GM18907 (cell line): ENCODE measurements around the gene GRB10.

Experiments
- ATAC-seq: cut with Tn5 transposase; IDR thresholded peaks from one replicate; pipeline ENCODE4 v1.9.1; 2021; ENCODE audit warnings: mild to moderate bottlenecking, moderate library complexity; ENCODE audit not compliant: unreplicated experiment

GRB10 gene

GRCh38 chr7:50658696-50659095 lies 124.0 kb downstream of the GRB10 start:
- no peak for ATAC-seq

DNA sequence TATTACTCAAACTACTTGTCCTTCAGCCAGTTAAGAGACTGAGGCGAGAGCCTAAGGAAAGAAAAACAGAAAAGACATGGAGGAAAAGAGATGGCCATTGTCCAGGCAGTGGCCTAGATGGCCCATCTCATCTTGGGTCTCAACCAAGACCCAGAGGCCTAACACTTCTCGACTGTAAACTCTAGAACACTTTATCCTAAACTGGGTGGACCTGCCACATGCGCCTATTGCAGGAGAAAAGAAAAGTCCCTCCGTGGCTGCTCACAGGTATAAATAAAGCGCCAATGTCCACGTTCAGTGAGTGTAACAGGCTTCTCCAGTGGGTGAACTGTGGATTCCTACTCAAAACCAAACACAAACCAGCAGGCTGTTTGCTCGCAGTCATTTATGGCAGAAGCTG lies 124.8 kb downstream of the GRB10 start:
- no peak for ATAC-seq

DNA sequence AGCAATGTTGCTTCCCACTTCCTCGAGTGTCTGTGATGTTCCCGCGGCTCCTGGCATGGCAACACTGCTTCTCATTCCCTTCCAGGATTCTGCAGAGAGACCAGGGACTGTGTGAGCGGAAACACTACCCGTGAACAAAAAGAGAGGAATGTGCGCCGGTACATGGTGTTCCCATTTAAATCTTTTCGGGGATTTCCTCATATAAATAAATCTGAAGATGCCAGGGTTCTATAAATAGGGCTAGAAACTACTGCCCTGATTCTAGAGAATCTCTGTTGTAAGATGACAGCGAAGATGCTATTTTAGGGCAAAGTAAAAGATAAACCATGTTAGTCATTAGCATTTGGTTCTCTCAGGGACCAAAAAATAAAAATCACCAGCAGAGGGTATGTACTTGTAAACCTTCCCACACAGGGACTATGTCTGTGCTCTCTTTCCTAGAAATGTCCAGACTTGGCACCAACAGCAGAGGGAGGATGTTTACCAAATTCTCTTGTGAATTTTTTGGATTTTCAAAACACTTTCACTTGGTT lies 125.3 kb downstream of the GRB10 start:
- no peak for ATAC-seq

DNA sequence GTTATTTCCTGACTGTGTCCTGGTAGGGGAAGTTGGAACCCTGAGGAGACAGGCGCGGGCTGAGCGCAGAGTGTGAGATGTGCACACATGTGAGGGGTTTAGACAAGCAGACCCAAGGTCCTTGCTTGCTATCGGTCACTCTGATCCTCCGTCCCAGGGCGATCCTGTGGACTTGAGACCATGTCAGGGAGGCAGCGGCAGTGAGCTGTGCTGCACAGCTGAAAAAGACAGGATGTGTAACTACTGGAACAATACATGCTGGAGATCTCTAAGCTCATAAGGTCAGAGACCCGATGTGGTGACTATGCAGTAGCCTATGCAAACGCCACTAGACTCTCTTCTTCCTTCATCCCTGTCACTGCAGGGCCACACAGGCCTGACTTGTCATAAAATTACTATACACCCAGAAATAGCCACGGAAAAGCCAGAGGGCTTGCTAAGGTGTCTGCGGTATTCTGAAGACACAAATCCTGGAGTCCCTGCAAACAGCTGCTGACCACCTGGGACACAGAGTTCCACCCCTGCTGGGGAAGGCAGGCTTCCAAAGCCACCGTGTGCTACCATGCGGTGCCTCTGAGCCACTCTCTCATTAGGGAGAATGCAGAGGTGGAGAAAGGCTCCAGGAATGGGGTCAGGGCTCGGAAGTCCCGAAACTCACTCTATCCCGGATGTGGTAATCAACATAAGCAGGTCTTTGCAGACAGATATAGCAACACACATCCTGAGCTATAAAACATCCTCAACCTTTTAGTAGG lies 126.4 kb downstream of the GRB10 start:
- ATAC-seq: no peak

GRCh38 chr7:50655490-50655889 lies 127.2 kb downstream of the GRB10 start:
- ATAC-seq: no peak

DNA sequence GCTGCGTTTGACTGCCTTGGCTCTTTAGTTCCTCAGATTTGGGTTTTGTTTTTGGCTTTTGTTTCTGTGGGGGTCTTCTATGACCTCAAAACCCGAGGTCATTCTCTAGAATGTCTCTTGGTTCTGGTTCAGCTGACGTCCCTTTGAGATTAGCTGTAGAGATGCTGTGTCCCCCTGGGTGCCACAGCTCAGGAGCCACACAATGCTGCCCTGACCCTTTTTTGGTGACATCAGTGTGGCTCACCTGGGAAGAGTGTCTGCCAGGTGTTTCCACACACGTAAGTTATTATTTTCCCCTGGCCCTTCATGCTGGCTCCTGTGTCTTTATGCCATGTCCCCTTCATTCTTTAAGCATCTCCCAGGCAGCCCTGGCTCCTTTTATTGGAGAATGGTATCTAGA lies 127.7 kb downstream of the GRB10 start:
- no peak for ATAC-seq

DNA sequence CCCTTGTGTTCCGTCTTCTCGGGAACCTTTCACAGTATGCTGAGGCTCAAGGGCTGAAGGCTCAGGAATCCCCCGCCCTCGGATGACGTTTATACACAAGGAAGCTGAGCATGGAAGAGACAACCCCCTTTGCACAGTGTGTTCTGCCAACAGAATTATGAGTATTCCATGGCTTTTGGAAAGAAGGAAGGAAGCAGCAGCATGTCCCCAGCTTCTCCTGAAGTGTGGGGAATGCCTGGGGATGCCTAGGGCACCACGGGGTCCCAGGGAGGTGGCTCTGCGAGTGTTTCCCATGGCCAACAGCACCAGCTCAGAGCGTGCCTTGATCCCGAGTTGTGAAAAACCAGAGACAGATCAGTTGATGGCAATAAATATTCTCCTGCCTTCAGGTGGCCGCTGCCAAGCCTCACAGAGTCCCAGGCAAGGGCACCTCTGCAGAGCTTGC lies 128.7 kb downstream of the GRB10 start:
- ATAC-seq: no peak

- no peak for ATAC-seq
These were observed 129.4 kb downstream of the GRB10 start for GRCh38 chr7:50653126-50653864.

DNA sequence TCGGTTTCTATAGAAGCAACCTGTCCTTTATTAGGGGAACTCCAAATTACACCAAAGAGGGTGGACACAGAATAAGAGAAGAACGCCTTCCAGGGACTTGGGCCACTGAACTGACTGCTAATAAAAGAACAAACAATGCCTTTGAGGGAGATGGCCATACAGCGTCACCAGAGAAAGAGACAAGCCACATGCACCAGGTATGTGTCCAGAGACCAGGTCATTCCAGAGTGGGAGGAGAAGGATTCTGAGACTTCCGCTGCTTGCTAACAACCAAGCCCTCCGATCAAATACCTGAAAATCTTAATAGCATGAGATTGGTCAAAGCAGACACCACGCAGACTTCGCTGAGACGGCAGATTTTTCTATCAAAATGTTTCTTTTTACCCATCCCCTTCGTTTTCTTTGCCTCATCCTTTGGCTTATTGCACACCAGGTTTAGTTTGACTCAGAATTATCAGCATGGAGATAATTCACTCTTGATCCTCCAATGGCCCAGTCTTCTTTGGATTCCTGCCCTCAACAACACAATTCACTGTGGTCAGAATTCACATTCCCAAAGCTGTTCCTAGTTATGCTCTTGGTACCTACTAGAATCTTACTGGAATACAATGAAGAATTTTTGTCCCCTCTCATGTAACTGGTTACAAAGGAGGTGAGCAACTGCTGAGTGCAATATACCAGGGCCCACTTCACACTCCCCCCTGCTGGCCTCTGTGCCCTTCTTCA lies 130.1 kb downstream of the GRB10 start:
- no peak for ATAC-seq

GRCh38 chr7:50651271-50651989 lies 131.3 kb downstream of the GRB10 start:
- no peak for ATAC-seq

DNA sequence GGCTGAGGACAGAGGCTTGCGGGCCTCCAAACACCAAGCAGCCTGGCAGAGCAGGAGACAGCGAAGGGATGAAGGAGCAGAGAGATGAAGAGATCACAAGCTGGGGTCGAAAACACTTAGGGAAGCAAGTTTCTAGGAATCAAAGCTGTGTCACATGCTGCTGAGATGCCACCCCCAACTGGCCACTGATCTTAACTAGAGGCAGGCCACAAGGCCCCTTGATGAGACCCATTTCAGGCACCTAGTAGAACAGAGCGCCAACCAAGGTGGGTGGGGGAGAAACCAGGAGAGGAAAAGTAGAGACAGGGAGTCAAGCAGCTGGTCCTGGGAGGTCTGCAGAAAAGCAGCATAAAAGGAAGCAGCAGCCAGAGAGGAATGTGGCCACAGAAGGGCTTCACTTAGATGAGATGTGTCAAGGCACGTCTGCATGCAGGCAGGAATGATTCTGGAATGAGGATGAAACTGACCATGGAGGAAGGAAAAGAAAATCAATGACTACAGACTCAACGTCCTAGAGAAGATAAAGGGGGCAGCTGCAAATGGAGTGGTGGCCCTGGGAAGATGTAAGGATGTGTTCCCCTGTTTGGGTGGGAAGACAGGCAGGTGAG lies 132.5 kb downstream of the GRB10 start:
- no peak for ATAC-seq

- ATAC-seq: no peak
These were observed 133.3 kb downstream of the GRB10 start for GRCh38 chr7:50649259-50649885.

- ATAC-seq: no peak
These were observed 134.0 kb downstream of the GRB10 start for GRCh38 chr7:50648570-50649169.

DNA sequence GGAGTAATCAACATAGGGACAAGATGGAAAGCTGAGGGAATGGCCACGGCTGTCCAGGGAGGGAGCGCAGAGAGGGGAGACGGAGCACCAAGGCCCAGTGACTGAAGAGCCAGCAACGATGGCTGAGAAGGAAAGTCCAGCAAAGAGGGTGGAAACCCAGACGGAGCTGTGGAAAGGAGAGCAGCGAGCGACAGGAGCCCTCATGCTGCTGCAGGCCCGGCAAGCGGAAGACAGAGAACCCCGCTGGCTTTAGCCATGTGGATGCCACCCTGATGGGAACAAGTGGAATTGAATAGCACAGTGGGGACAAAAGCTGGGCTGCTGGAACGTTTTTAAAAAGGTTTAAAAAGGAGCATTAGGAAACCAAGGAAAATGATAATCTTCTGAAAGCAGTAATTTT lies 134.6 kb downstream of the GRB10 start:
- ATAC-seq: no peak

DNA sequence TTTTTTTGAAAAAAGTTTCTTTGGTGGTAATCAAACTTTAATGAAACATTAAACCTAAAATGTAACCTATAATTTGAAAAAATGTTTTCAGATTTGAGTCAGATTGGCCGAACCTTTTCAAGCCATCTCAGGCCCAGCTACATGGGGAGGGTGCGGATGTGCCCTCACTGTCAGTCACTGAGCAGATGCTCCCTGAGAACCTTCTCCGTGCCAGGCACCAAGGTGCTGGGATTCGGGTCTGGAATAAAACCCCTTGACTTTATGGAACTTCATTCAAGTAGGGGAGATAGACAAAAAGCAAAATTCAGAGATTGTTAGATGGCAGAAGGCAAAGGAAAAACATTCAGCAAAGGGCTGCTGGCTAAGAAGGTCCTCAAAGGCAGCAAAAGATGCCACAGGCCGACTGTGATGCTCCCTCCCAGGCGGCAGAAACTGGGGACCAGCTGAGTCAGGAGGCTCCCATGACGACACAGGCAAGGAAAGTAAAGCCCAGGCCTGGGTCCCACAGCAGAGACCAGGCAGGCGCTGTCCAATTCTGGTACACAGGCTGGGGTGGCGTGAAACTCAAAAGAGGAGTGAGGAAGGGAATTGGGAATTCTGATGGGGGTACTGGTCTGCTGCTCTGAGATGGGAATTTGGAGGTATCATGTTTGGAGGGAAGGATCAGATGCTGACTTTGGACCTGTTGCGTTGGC lies 135.3 kb downstream of the GRB10 start:
- no peak for ATAC-seq

DNA sequence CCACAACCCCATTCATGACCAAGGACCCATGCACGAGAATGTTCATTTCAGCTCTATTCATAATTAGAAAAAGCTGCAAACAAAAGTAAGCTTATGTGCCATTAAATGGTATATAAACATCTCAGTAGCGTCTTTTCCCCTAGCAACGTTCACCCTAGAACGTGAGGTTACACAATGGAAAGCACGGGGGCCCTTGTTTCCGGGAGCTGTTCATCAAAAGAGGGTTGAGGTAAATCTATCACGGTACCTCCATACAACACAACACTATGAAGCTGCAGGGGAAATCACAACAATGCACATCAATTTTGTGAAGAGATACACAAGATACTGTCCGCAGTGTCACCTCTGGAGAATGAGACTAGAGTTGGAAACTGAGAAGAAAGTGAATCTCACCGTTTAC lies 136.6 kb downstream of the GRB10 start:
- ATAC-seq: no peak

DNA sequence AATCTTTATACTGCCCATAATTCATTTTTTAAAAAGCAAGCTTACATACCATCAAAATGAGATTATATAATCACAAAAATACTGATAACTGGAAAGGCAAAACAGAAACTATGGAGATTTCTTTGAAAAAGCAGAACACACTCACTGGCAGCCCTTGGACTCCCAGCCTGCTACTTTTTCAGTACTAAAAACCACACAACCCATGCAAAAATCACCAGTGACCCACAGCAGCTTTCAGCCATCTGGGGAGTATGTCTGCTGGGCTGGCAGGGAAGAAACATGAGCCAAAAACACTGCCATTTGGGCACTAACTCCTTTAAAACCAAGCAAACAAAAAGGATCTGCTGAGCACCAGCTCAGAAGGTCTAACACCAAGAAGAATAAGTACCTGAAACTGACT lies 137.5 kb downstream of the GRB10 start:
- no peak for ATAC-seq

DNA sequence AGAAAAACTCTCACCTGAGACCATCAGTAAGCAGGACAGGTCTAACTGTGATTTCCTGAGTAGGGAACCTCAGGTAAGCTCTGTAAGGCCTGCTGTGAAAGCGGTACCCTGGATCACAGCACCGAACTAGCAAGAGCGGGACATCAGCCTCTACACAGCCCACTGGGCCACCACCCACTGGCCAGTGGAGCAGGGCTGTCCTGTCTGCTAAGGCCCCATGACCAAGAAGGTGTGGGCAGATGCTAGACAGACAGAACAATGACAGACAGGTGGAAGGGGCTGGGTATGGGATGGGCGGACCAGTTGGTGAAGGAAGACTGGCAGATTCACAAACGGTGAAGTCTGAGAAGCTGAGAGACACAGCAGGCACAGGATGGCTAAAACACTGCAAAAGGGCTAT lies 138.1 kb downstream of the GRB10 start:
- ATAC-seq: no peak

DNA sequence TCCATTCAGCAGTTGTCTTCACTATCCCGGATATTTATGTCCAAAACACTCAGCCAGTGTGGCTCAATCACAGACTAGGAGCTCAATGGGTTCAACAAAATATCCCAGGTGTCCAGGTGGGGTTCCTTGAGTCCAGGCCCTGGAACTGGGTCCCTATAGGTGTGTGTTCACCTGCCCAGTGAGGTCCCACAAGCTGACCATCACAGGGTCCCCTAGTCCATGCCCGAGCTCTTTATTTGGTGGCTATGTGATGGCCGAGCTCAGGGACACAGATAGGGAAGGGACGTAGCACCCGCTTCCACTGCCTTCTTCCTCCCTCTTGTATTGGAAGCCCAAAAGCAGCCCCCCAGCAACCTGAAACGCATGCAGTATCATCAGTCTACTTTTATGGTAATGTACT lies 138.6 kb downstream of the GRB10 start:
- ATAC-seq: no peak
